CD4-positive, CD25-positive, alpha-beta regulatory T cell (primary cell): ENCODE results near the gene AP4S1. TPM values are rescaled to one million over a fixed set of nuclear protein-coding genes. Genes with fewer than 3 reads are reported as not detected.
A peak's percentile ranks its signal among the peaks of the same experiment; 100 is the strongest.

Source experiments
- ATAC-seq, 2 donors: fragments of 150-1000 bp; cut with Tn5 transposase; one replicate each; pipeline ENCODE4 v1.10.0; 2021; ENCODE audit warnings: low read depth in 2 of 2, moderate number of reproducible peaks in 2 of 2, moderate library complexity in 1 of 2
- DNase-seq, 3 donors: peaks; one replicate each; pipeline versions ENCODE4 v3.0.0 to v3.0.0-alpha.2; 2012 to 2022; ENCODE audit warnings: mixed read lengths in 1 of 3
- H3K27ac ChIP-seq: one replicate; pipeline ENCODE4 v1.7.0; 2013; ENCODE audit warnings: mild to moderate bottlenecking, low read length; ENCODE audit not compliant: insufficient read depth, poor library complexity, severe bottlenecking
- H3K27me3 ChIP-seq: one replicate; pipeline ENCODE4 v1.7.0; 2013; ENCODE audit warnings: low read length; ENCODE audit not compliant: control insufficient read depth, insufficient read depth
- H3K36me3 ChIP-seq: one replicate; pipeline ENCODE4 v1.7.0; 2013; ENCODE audit warnings: mild to moderate bottlenecking, low read length, moderate library complexity; ENCODE audit not compliant: control insufficient read depth, insufficient read depth
- H3K4me1 ChIP-seq: 2 replicates; pipeline ENCODE4 v1.7.0; 2013; ENCODE audit warnings: mild to moderate bottlenecking, low read length; ENCODE audit not compliant: insufficient read depth, control insufficient read depth, poor library complexity, severe bottlenecking
- H3K4me3 ChIP-seq: one replicate; pipeline ENCODE4 v1.7.0; 2013; ENCODE audit warnings: low read depth, mild to moderate bottlenecking, low read length, moderate library complexity
- H3K9me3 ChIP-seq, 2 experiments: 1 replicate in 1 of 2; 2 replicates in 1 of 2; pipeline ENCODE4 v1.7.0; 2013; ENCODE audit warnings: low read length in 2 of 2, mild to moderate bottlenecking in 1 of 2, moderate library complexity in 1 of 2; ENCODE audit not compliant: control insufficient read depth in 2 of 2
- H3K27ac Mint-ChIP-seq, 3 donors: one replicate each; pipeline ENCODE4 v1.8.0; 2020 to 2022; ENCODE audit warnings: mild to moderate bottlenecking in 3 of 3, mixed read lengths in 3 of 3, moderate library complexity in 2 of 3
- H3K27me3 Mint-ChIP-seq: one replicate; pipeline ENCODE4 v1.8.0; 2022; ENCODE audit warnings: mild to moderate bottlenecking, mixed read lengths
- H3K36me3 Mint-ChIP-seq: one replicate; pipeline ENCODE4 v1.8.0; 2020; ENCODE audit warnings: mixed read lengths
- H3K4me1 Mint-ChIP-seq, 4 donors: one replicate each; pipeline ENCODE4 v1.8.0; 2020 to 2022; ENCODE audit warnings: mixed read lengths in 4 of 4, mild to moderate bottlenecking in 1 of 4
- H3K4me3 Mint-ChIP-seq, 4 donors: one replicate each; pipeline ENCODE4 v1.8.0; 2020 to 2022; ENCODE audit warnings: mild to moderate bottlenecking in 4 of 4, mixed read lengths in 4 of 4, moderate library complexity in 3 of 4
- H3K9me3 Mint-ChIP-seq, 7 donors: one replicate each; pipeline ENCODE4 v1.8.0; 2020 to 2022; ENCODE audit warnings: mixed read lengths in 7 of 7, mild to moderate bottlenecking in 3 of 7, moderate library complexity in 2 of 7
- polyA plus RNA-seq, 4 donors: library from polyadenylated mRNA; unstranded; fragments of 300-500 nt; fragmentation: Illumina TruSeq; gene quantifications; one replicate each; pipeline ENCODE4 v1.2.3, GENCODE V29; 2021
- total RNA-seq: library from RNA; stranded (reverse); gene quantifications from one replicate; pipeline ENCODE4 v1.2.3, GENCODE V29; 2022

Gene AP4S1
- total and polyA plus RNA-seq, 5 donors from 2014 or later: 7.0 to 16.0 (median 8.1) TPM

DNA sequence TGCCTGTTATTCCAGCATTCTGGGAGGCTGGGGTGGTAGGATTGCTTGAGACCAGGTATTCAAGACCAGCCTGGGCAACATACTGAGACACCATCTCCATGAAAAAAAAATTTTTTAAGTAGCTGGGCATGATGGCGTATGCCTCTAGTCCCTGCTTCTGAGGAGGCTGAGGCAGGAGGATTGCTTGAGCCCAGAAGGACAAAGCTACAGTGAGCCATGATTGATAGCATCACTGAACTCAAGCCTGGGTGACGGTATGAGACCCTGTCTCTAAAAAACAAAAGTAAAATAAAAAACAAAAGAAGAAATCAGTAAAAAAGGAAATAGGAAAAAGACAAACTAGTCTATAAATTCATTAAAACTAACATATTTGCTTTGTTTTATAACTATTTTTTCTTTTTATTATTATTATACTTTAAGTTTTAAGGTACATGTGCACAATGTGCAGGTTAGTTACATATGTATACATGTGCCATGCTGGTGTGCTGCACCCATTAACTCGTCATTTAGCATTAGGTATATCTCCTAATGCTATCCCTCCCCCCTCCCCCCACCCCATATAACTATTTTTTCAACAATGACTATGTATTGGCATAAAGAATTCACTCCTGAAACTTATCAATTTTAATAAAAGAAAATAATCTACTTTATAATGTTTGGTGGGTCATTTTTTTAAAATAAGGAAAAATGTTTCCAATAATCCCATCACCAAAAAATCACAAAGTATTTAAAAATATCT, 15.4 kb upstream of the AP4S1 start:
- H3K27me3 Mint-ChIP-seq: no peaks in the 10 kb centered on the region
- no peaks in the 10 kb centered on the region for H3K9me3 ChIP-seq
- H3K4me3 ChIP-seq: no peak overlapping the region
- peaks cover 14% of the 10 kb centered on the region for H3K36me3 Mint-ChIP-seq
- H3K4me3 Mint-ChIP-seq: no peak overlapping the region
- H3K27ac Mint-ChIP-seq: no peak overlapping the region
- peaks cover 9 to 37% (median 17%) of the 10 kb centered on the region in 4 donors for H3K4me1 Mint-ChIP-seq
- H3K27me3 ChIP-seq: no peaks in the 10 kb centered on the region
- no peaks in the 10 kb centered on the region for H3K9me3 Mint-ChIP-seq
- H3K27ac ChIP-seq: no peak overlapping the region
- H3K4me1 ChIP-seq: no peaks in the 10 kb centered on the region
- ATAC-seq (no peak), DNase-seq (no peak)
- H3K36me3 ChIP-seq: peaks cover 8% of the 10 kb centered on the region

DNA sequence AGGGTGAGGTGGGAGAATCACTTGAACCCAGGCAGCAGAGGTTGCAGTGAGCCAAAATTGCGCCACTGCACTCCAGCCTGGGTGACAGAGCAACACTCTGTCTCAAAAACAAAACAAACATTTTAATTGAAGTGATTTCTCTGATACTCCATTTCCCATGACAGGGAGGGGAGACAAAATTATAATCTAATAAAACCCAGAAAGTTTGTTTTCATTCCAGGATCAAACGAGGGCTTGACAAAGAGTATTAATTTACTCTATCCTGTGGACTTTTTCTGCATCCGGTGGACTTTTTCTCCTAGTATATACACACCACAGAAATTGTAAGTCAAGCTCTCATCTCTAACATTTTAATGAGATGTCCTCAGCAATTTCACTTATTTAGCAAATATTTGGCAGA, 14.5 kb upstream of the AP4S1 start:
- Mint-ChIP-seq H3K27me3 (no peaks in the 10 kb centered on the region), H3K9me3 (no peaks in the 10 kb centered on the region), H3K27ac (peak overlapping the region in 2 of 3 donors; percentile 36 to 71), H3K4me1 (peaks cover 6 to 41% (median 23%) of the 10 kb centered on the region in 4 donors), H3K4me3 (no peak overlapping the region), H3K36me3 (peaks cover 14% of the 10 kb centered on the region)
- ATAC-seq (no peak), DNase-seq (no peak)
- Histone ChIP-seq H3K9me3 (no peaks in the 10 kb centered on the region), H3K36me3 (peaks cover 8% of the 10 kb centered on the region), H3K27me3 (no peaks in the 10 kb centered on the region), H3K4me1 (no peaks in the 10 kb centered on the region), H3K27ac (no peak overlapping the region), H3K4me3 (no peak overlapping the region)

DNA sequence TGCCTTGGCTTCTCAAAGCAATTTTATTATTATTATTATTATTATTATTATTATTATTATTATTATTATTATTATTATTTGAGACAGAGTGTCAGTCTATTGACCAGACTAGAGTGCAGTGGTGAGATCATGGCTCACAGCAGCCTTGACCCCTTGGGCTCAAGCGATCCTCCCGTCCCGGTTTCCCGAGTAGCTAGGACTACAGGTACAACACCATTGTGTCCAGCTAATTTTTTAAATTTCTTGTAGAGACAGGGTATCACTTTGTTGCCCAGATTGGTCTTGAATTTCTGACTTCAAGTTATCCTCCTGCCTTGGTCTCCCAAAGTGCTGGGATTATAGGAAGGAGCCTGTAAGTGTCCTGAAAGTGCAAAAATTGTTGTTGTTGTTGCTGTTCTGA, 11.6 kb upstream of the AP4S1 start:
- Histone ChIP-seq H3K27ac (no peak overlapping the region), H3K9me3 (no peaks in the 10 kb centered on the region), H3K27me3 (no peaks in the 10 kb centered on the region), H3K36me3 (peaks cover 10% of the 10 kb centered on the region), H3K4me3 (no peak overlapping the region), H3K4me1 (no peaks in the 10 kb centered on the region)
- Mint-ChIP-seq H3K27ac (no peak overlapping the region), H3K27me3 (no peaks in the 10 kb centered on the region), H3K4me1 (peaks cover 5 to 34% (median 27%) of the 10 kb centered on the region in 4 donors), H3K4me3 (no peak overlapping the region), H3K9me3 (no peaks in the 10 kb centered on the region), H3K36me3 (peaks cover 13% of the 10 kb centered on the region)
- ATAC-seq (no peak), DNase-seq (no peak)

DNA sequence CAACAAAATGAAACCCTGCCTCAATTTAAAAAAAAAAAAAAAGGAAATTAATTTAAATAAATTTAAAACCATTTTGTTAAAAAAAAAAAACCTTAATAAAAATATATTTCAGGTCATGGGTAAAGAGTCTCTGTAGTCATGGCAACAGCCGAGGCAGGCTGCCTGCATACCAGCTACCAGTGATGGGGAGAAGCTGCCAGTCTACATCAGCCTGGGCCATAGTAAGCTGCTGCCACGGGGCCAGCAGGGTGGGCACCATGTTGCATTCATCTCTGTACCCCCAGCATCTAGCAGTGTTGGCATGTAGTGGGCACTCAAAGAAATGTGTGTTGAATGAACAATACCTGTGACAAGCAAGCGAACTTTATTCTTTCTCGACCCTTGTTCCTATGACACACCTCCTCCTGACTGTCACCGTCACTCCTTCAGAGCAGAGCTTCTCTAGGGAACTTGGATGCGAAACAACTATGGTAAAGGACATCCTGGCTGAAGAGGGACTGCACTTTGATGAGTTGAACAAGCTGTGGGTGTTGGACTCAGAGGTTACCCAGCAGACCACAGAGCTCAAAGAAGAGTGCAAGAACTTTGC, 7.3 kb upstream of the AP4S1 start:
- ATAC-seq (no peak), DNase-seq (no peak)
- no peaks in the 10 kb centered on the region for H3K27me3 ChIP-seq
- Mint-ChIP-seq H3K27ac (no peak overlapping the region), H3K4me1 (peaks cover 25 to 51% (median 35%) of the 10 kb centered on the region in 4 donors), H3K9me3 (no peaks in the 10 kb centered on the region), H3K27me3 (no peaks in the 10 kb centered on the region), H3K36me3 (peaks cover 9% of the 10 kb centered on the region), H3K4me3 (no peak overlapping the region)
- no peak overlapping the region for H3K27ac ChIP-seq
- H3K4me1 ChIP-seq: no peaks in the 10 kb centered on the region
- peaks cover 10% of the 10 kb centered on the region for H3K36me3 ChIP-seq
- H3K4me3 ChIP-seq: no peak overlapping the region
- no peaks in the 10 kb centered on the region for H3K9me3 ChIP-seq

DNA sequence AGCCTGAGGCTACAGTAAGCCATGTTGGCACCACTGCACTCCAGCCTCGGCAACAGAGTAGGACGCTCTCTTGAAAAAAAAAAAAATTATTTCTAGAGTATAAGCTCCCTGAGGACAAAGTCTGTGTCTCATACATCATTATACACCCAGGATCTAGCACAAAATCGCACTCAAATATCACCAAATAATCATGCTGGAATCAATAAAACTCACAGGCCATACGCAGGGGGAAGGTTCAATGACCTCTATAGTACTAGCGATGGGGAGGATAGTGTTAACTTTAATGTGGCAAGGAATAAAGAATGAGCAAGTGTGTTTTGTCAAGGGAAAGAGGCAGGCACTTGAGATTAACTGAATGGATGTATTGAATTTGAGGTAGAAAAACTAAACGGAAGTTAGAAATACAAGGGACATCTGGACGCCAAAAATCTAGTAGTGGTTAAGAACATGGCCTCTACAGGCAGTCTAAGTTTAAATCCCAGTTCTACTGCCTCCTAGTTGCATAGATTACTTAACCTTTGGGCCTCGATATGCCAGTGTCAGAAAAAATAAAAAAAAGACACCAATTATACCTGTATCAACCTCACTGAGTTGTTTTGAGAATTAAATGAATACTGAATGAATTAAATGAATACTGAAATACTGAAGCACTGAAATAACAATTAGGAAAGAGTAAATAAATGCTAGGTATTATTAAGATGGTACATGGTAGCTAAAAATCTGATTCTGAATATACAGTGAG, 4.4 kb upstream of the AP4S1 start:
- no peak overlapping the region for H3K27ac ChIP-seq
- H3K4me1 ChIP-seq: peaks cover 20% of the 10 kb centered on the region
- no peaks in the 10 kb centered on the region for H3K9me3 ChIP-seq
- Mint-ChIP-seq H3K27ac (peak overlapping the region in 1 of 3 donors; percentile 7), H3K27me3 (no peaks in the 10 kb centered on the region), H3K9me3 (no peaks in the 10 kb centered on the region), H3K36me3 (peaks cover 9% of the 10 kb centered on the region), H3K4me3 (peak overlapping the region in 2 of 4 donors; percentile 60 to 75), H3K4me1 (peaks cover 40 to 60% (median 46%) of the 10 kb centered on the region in 4 donors)
- H3K4me3 ChIP-seq: no peak overlapping the region
- no peaks in the 10 kb centered on the region for H3K27me3 ChIP-seq
- no peak for ATAC-seq
- peaks cover 10% of the 10 kb centered on the region for H3K36me3 ChIP-seq
- no peak for DNase-seq

DNA sequence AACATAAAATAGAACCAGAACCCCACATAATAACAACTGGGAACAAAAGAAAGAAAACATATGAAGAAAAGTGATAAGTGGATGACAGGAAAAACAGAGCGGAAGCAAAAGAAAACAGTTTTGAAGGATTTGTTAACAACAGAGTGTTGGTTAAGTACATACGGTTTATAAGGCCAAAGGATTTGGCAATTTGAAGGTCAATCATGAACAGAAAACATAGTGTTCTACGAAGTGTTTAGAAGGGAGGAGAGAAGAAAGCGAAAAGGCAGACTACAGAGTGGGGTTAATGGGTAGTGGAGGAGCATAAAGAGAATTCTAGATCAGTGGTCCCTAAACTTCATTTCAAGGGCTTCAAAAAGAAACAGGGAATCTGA, 3.9 kb upstream of the AP4S1 start:
- H3K9me3 ChIP-seq: no peaks in the 10 kb centered on the region
- Mint-ChIP-seq H3K27me3 (no peaks in the 10 kb centered on the region), H3K27ac (peak overlapping the region in 1 of 3 donors; percentile 7), H3K9me3 (no peaks in the 10 kb centered on the region), H3K4me3 (peak overlapping the region in 2 of 4 donors; percentile 60 to 66), H3K4me1 (peaks cover 37 to 56% (median 43%) of the 10 kb centered on the region in 4 donors), H3K36me3 (peaks cover 9% of the 10 kb centered on the region)
- no peak for DNase-seq
- peaks cover 10% of the 10 kb centered on the region for H3K36me3 ChIP-seq
- H3K27me3 ChIP-seq: no peaks in the 10 kb centered on the region
- peaks cover 20% of the 10 kb centered on the region for H3K4me1 ChIP-seq
- no peak overlapping the region for H3K4me3 ChIP-seq
- ATAC-seq: no peak
- H3K27ac ChIP-seq: no peak overlapping the region

DNA sequence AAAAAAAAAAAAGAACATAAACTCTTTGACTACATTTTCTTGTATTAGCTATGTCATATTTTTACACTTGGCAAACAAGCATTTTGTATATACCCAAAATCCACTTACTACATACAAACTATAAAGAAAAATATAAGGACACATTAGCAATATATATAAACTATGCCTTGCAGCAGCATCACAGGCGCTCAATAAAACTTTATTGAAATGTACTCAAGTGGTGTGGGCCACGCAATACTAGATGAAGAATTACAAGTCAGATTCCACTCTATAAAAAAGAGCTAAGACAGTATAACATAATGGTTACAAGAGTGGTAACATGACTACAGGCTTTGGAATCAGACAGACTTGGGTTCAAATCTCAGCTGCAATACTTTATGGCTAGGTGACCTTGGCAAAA, 3.1 kb upstream of the AP4S1 start:
- ATAC-seq (no peak), DNase-seq (no peak)
- H3K27ac Mint-ChIP-seq: peak overlapping the region in 1 of 3 donors; percentile 20
- H3K27ac ChIP-seq: no peak overlapping the region
- no peaks in the 10 kb centered on the region for H3K27me3 Mint-ChIP-seq
- no peaks in the 10 kb centered on the region for H3K9me3 Mint-ChIP-seq
- peak overlapping the region in 2 of 4 donors; percentile 11 to 93 for H3K4me3 Mint-ChIP-seq
- peaks cover 10% of the 10 kb centered on the region for H3K36me3 ChIP-seq
- peaks cover 9% of the 10 kb centered on the region for H3K36me3 Mint-ChIP-seq
- peaks cover 22% of the 10 kb centered on the region for H3K4me1 ChIP-seq
- H3K4me1 Mint-ChIP-seq: peaks cover 43 to 64% (median 52%) of the 10 kb centered on the region in 4 donors
- H3K9me3 ChIP-seq: no peaks in the 10 kb centered on the region
- peak overlapping the region; percentile 97 for H3K4me3 ChIP-seq
- no peaks in the 10 kb centered on the region for H3K27me3 ChIP-seq
